Transverse colon (tissue), 3 donors: ENCODE results near the gene LOX.

ENCODE experiments used
- CTCF ChIP-seq, 5 experiments: fragments of 200-600 bp in 3 of 5; fragments of 450-650 bp in 2 of 5; sonication (generic) in 3 of 5; IDR thresholded peaks; 1 replicate in 2 of 5; 2 replicates in 3 of 5; pipeline ENCODE4 v1.5.1; 2016 to 2017; ENCODE audit warnings: antibody characterized with exemption in 5 of 5, inconsistent platforms in 3 of 5, mild to moderate bottlenecking in 2 of 5, moderate library complexity in 1 of 5
- POLR2A ChIP-seq: fragments of 450-650 bp; IDR thresholded peaks from one replicate; pipeline ENCODE4 v1.6.1; 2016; ENCODE audit warnings: antibody characterized with exemption, mild to moderate bottlenecking, moderate library complexity

GRCh38 chr5:122014236-122014935 is 63.7 kb downstream of the LOX start:
- TF ChIP-seq POLR2A (no peak), CTCF (IDR thresholded peaks at IDR 0.05) (no peak)
